Measurements from ENCODE around the gene FAM120B. TPM values are rescaled to one million over a fixed set of nuclear protein-coding genes. Genes with fewer than 3 reads are reported as not detected.

The FAM120B gene
- total RNA-seq, 1 donor from 2014 or later: 9.9 TPM

- no peaks in the 10 kb centered on the region for H3K9me3 ChIP-seq
- TF ChIP-seq, protein P1, sequence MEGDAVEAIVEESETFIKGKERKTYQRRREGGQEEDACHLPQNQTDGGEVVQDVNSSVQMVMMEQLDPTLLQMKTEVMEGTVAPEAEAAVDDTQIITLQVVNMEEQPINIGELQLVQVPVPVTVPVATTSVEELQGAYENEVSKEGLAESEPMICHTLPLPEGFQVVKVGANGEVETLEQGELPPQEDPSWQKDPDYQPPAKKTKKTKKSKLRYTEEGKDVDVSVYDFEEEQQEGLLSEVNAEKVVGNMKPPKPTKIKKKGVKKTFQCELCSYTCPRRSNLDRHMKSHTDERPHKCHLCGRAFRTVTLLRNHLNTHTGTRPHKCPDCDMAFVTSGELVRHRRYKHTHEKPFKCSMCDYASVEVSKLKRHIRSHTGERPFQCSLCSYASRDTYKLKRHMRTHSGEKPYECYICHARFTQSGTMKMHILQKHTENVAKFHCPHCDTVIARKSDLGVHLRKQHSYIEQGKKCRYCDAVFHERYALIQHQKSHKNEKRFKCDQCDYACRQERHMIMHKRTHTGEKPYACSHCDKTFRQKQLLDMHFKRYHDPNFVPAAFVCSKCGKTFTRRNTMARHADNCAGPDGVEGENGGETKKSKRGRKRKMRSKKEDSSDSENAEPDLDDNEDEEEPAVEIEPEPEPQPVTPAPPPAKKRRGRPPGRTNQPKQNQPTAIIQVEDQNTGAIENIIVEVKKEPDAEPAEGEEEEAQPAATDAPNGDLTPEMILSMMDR (IDR thresholded peaks at IDR 0.05): no peak
- no peak overlapping the region for H3K27ac ChIP-seq
- H3K27me3 ChIP-seq: no peaks in the 10 kb centered on the region
- DNase-seq (ENCODE audit: low spot score in 2 of 2): no peak
- H3K36me3 ChIP-seq: no peaks in the 10 kb centered on the region
- no peak overlapping the region for H3K4me3 ChIP-seq
- intact Hi-C loops (cut with DNase I): no loop called here
- H3K4me1 ChIP-seq: no peaks in the 10 kb centered on the region
These were observed 31.6 kb upstream of the FAM120B start for GRCh38 chr6:170274713-170275560.

DNA sequence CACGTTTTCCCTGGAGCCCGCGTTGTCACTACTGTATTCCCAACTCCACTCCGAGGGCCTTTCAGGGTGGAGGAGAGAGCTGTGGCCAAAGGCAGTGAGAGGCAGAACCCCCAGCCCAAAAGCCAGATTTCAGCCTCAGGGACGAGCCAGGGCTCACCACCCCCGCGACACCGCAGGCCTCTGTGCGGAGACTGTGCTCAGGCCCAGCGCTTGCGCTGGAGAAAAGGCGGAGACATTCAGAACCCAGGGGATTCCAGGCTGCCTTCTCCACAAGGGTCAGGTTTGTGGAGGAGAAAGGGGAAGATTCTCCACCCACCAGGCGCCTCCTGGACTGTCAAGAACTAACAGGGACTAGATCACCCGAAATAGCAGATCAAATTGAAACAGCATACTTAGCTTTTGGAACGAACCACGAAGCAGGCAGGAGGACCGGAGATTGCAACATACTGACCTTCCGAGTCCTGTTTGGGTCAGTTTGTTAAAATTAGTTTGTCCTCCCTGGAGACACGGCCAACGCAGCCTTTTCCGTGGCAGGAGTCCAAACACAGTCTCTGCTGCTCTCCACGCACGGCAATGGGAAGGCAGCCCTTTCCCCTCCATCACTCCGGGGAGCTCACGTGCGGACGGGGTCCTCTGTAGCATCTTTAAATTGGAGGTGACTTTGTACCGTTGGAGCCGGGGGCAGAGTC lies 30.0 kb upstream of the FAM120B start:
- peak in 1 of 2 donors; percentile 76 for DNase-seq (ENCODE audit: low spot score in 2 of 2)
- Histone ChIP-seq H3K27me3 (no peaks in the 10 kb centered on the region), H3K4me1 (no peaks in the 10 kb centered on the region), H3K27ac (peak overlapping the region in 1 of 2 donors; percentile 17), H3K9me3 (no peaks in the 10 kb centered on the region), H3K4me3 (no peak overlapping the region), H3K36me3 (no peaks in the 10 kb centered on the region)
- TF ChIP-seq, protein P1 (IDR thresholded peaks at IDR 0.05): no peak
- intact Hi-C loops (cut with DNase I): no loop called here

DNA sequence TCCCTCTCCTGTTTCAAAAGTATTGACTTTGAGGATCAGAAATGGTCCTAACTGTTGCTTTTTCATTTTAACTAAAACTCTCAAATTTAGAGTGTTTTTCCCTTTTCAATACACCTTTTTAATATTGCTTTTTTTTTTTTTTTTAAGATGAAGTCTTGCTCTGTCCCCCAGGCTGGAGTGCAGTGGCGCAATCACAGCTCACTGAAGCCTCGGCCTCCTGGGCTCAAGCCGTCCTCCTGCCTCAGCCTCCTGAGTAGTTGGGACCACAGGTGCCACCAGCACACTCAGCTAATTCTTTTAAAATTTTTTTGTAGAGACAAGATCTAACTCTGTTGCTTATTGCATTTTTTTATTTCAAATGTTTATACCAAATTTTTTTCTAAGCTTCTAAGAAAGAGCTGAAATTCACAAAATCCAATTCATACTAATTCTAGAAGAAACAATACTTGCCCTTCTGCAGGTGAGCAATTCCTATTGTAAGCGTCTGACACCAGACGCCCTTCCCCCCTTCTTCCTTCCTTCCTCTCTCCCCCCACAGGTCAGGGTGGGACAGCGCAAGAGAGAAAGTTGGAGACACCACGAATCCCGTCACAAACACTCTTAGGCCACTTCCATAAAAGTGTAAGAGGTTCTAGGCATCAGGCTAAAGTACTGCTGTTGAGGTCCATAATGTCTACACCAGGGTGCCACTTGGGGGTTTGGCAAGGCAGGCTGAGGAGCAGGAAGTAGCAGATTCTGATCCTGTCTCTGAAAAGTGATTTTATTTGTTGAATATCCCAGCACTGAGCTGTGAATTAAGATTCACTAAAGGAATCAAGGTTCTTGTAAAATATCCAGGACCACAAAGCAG lies 28.4 kb upstream of the FAM120B start:
- no peak overlapping the region for H3K27ac ChIP-seq
- DNase-seq (ENCODE audit: low spot score in 2 of 2): no peak
- intact Hi-C loops (cut with DNase I): no loop called here
- no peak overlapping the region for H3K4me3 ChIP-seq
- no peaks in the 10 kb centered on the region for H3K36me3 ChIP-seq
- no peaks in the 10 kb centered on the region for H3K9me3 ChIP-seq
- no peaks in the 10 kb centered on the region for H3K27me3 ChIP-seq
- TF ChIP-seq, protein P1 (IDR thresholded peaks at IDR 0.05): no peak
- H3K4me1 ChIP-seq: no peaks in the 10 kb centered on the region

GRCh38 chr6:170278743-170279094 lies 27.8 kb upstream of the FAM120B start:
- H3K9me3 ChIP-seq: no peaks in the 10 kb centered on the region
- intact Hi-C loops (cut with DNase I): no loop called here
- H3K36me3 ChIP-seq: no peaks in the 10 kb centered on the region
- TF ChIP-seq, protein P1 (IDR thresholded peaks at IDR 0.05): no peak
- no peaks in the 10 kb centered on the region for H3K4me1 ChIP-seq
- H3K27ac ChIP-seq: no peak overlapping the region
- H3K4me3 ChIP-seq: no peak overlapping the region
- H3K27me3 ChIP-seq: no peaks in the 10 kb centered on the region
- DNase-seq (ENCODE audit: low spot score in 2 of 2): no peak

- no peak overlapping the region for H3K4me3 ChIP-seq
- no peak overlapping the region for H3K27ac ChIP-seq
- H3K36me3 ChIP-seq: no peaks in the 10 kb centered on the region
- TF ChIP-seq, protein P1 (IDR thresholded peaks at IDR 0.05): no peak
- H3K4me1 ChIP-seq: no peaks in the 10 kb centered on the region
- intact Hi-C loops (cut with DNase I): no loop called here
- DNase-seq (ENCODE audit: low spot score in 2 of 2): no peak
- no peaks in the 10 kb centered on the region for H3K27me3 ChIP-seq
- H3K9me3 ChIP-seq: no peaks in the 10 kb centered on the region
These were observed 27.1 kb upstream of the FAM120B start for GRCh38 chr6:170279426-170279825.

All from ascending aorta (tissue), 2 donors.